8988T (cell line): ENCODE results near the gene URB2.
A peak's percentile ranks its signal among the peaks of the same experiment; 100 is the strongest.
"Not testable (repeated sequence)": the region's sequence is repeated elsewhere in the genome, so short reads cannot be mapped to it uniquely, and the experiment has no call there.

Experiments used
- DNase-seq: peaks from one replicate; pipeline ENCODE4 v3.0.0; 2011

URB2 gene

DNA sequence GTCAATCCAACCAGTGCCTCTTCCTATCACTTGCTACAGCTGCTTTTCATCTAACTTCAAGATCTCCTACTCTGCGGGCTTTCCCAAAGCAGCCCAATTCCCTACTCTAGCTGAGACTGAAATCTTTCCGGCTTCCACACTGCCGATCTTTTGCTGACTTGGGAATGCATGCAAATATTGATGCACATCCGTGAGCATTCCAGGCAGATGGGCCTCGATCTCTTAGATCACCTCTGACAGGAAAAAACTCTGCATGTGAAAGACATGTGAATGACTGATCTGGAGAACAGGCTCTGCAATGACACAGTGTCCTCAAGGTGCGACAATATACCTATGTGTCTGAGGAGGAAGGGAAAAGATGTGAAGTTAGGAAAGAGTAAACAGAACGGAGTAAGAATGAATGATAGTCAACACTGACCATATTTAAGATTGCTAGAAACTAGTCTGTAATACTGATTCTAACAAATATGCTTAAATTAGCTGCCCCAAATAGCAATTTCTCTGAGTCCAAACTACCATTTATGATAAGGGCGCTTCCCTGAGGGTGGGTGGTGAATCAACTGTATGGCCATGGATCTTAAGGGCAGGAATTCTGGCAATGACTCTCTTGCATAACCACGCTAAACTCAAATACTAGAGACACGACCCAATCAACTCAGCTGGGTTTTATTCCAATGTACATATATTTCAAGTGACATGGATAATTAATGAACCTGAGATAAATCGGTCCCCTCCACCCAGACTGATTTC, 8.5 kb upstream of the URB2 start:
- no peak for DNase-seq

DNA sequence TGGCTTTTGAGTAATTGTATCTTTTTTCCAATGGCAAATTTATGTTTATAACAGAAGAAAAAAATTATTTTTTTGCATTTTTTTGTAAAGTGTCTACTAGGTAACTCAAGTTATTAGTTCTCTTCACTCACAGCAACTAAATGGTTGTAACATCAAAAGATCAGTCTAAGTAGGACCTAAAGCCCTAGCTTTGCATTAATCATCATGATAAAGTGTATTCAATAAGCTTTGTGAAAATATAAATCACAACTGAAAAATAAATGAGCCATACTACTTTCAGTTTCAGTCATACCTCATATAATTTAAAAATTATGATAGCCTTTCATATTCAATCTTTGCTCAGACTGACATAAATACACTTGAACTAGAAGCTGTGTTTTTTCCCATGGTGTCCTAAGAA, 7.0 kb upstream of the URB2 start:
- no peak for DNase-seq

DNA sequence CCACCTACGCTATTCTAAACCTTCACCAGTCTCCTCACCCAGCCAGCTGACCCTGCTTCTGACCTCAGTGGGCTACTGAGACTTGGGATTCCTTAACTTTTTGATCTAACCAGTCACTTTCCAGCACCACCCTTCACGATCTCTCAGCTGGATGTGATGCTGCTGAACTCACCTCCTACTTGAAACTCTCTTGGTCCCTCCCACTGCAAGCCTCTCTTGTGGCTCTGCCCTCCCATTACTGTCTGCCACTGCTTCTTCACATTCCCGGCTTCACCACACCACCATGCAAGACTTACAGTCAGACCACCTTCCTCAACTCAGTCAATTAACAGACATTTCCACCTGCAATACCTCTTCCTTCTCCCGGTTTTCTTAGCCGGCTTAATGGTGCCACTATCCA, 6.4 kb upstream of the URB2 start:
- no peak for DNase-seq

DNA sequence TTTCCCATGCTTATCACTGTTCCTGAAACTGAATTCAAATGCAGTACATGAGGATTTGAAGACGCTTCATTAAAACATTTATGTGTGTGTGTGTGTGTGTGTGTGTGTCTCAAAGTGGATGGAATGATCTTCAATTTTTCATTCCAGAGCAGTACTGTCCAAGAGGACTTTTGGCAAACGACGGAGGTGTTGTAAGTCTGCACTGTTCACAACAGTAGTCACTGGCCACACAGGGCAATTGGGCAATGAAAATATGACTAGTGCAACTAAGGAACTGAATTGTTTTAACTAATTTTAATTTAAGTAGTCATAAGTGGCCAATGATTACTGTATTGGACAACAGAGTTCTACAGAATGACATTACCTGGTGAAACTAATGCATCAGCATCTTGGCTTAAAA, 5.2 kb upstream of the URB2 start:
- no peak for DNase-seq

DNA sequence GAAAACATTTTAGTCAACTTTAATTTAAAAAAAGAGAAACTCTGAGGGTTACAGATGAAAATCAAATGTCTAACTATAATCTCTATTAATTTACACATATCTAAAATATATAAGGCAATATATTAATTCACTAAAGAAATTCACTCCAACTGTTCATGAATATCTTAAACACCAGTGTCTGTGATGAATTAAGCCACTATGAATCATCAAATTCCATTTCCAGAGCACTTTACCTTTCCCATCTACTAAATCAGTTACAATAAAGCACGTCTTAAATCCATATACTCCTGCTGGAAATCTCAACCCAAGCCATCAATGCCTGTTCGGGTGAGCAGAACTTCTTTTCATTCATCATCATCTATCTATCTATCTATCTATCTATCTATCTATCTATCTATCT, 4.4 kb upstream of the URB2 start:
- DNase-seq = no peak

DNA sequence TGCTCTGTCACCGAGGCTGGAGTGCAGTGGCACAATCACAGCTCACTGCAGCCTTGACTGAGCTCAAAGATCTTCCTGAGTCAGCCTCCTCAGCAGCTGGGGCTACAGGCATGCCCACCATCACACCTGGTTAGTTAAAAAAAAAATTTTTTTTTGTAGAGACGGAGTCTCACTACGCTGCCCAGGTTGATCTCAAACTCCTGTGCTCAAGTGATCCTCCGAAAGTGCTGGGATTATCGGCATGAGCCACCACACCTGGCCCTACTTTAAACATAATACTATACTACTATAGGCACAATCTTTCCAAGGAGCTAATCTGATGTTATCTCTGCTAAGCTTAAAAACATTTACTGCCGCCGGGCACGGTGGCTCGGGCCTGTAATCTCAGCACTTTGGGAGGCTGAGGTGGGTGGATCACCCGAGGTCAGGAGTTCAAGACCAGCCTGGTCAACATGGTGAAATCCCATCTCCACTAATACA, 3.4 kb upstream of the URB2 start:
- not testable (repeated sequence) for DNase-seq

DNA sequence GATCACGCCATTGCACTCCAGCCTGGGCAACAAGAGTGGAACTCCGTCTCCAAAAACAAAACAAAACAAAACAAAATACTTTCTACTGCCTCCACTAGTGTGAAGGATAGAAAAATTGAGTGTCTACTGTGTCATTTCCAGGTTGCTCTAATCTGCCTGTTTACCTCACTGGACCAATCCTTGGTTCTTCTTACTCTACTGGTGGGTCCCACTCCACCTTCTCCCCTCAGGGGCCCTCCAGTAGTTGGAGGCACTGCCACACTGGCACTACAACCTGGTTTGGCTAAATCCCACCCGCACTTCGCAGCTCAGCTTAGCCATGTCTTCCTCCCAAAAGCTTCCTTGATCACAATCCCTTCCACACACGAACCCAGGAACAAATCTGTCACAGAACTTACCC, 2.8 kb upstream of the URB2 start:
- no peak for DNase-seq

DNA sequence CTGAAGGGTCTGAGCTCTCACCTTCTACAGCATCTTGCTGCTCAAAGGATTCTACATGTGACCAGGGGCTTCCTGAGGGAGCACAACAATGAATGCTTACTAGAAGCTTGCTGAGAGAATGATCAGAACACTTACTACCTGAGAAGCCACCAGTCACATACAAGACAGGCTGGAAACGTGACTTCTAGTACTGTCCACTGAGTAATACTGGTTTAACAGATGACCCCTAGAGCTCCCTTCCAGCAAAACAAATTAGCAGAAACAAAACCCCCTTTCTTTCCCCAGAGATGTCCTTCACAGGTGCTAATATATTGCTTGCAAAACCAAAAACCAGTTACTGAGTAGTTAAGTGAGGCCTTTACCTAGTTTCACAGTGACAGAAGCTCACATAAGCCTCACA, 2.2 kb upstream of the URB2 start:
- no peak for DNase-seq

DNA sequence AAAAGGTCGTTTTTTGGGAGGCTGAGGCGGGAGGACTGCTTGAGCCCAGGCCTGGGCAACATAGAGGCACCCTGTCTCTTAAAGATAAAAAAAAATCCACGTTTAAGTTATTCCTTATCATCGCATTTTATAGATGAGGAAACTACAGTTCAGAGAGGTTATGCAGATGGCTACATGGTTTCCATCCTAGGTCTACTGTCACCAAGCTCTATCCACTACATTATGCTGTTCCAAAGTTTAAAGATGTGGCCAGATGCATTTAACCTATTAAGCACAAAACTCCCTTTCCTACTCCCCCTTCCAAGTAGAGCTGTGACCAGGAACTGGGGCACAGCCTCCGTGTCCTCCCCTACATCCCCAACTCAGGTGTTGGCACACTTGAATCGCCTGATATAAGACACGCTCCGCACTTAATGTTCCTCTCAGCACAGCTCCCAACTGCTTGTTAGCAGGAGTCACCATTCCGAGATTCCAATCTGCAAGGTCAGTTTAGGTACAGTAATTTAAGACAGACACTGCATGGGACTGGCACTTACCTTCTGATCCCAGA, 1.5 kb upstream of the URB2 start:
- no peak for DNase-seq

DNA sequence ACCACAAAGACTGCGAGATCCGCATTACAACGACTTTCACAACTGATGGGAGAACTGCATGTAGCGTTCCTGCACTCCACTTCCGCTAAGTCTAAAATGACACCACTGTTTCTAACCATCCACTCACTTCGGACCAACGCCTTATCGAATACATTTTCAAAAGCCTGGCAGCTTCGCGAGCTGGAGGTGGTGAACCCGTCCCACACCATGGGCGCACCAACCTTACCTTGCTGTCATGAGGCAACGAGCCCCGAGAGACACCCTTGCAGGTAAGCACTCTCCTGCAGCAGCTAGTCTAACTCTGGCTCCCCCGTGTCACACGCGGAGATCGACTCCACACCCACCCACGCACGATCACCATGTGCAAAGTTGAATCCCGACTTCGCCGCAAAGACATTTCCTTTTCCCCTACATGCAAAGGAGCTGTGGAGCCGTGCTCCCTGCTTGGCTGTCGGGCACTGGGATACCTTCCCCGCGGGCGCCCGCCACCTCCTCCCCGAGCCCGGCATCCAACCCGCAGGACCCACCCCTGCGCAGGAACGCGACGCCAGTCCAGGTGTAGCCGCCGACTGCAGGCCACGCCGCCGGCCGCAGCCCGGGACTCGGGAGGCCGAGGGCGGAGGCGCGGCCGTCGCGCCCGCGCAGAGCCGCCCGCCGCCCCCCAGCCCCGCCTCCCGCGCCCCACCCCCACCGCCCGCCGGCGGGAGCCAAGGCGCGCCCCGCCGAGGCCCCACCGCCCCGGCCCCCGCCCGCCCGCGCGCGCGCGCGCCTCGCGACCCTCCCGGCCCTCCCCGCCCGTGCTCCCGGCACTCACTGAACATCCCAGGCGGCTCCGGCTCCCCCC, 754 bp upstream of the URB2 start:
- peak; percentile 78 for DNase-seq

DNA sequence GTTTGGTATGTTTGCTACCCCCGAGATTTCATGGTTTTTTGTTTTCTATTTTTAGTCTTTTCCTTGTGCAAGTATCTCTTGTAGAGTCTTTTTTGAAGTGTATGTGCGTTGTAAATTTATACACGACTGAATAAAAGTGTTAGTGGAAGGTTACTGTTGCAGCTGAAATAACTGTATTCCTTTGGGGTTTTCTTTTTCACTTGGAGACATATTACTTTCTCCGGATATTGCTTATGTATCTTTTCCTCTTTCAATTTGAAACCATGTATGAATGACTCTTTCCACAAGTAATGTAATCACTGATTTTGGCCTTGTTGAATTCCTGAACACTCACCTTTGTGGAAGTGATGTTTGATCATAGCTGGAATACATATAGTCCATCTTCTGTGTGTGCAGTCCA, 956 bp downstream of the URB2 start:
- DNase-seq = no peak

DNA sequence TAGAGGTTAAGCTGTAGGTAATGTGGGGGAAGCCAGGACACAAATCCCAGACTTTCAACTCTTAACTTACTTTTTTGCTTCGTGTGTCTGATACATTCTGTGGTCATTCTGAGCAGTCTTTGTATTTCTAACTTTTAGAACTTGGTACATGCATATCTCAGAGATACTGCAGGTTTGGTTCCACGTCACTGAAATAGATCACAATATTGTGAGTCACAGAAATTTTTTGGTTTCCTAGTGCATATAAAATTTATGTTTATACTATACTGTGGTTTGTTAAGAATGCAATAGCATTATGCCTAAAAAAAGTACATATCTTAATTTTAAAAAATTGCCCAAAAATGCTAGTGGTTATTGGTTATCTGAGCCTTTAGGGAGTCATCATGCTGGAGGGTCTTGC, 3.2 kb downstream of the URB2 start:
- no peak for DNase-seq

DNA sequence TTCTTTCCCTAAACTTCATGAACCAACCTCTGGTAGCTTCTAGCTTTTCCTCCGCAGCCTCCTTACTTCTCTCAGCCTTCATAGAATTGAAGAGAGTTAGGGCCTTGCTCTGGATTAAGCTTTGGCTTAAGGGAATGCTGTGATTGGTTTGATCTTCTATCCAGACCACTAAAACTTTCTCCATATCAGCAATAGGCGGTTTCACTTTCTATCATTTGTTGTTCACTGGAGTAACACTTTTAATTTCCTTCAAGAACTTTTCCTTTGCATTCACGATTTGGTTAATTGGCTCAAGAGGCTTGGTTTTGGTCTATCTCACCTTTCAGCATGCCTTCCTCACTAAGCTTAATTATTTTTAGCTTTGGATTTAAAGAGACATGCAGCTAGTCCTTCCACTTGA, 5.1 kb downstream of the URB2 start:
- no peak for DNase-seq

DNA sequence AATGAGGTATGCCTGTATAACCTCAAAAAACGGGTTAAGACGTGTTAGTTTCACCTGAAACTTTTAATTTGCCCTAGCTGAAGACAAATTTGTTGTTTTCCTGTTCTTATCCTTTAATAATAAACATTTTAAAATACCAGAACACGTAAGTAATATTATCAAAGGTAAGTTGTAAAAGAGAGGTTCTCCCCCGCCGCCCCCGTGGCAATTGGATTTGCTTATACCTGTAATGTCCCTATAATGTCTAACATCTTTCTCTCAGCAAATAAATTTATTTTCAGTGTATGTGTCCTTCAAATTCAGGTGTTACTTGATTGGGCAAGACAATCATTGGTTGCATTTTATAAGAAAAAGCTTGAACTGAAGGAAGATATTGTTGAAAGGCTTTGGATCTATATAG, 5.9 kb downstream of the URB2 start:
- no peak for DNase-seq

DNA sequence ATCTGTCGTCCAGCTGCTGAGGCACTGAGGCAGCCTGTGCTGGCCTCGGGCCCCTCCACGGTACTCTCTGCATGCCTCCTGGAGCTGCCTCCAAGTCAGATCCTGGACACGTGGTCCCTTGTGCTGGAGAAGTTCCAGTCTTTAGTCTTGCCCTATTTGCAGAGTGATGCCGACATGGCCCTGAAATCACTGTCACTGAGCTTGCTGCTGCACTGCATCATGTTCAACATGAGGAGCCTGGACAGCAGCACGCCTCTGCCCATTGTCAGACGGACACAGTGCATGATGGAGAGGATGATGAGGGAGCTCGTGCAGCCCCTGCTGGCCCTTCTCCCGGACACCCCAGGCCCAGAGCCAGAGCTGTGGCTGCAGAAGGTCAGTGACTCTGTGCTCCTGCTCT, 10.0 kb downstream of the URB2 start:
- DNase-seq = no peak

DNA sequence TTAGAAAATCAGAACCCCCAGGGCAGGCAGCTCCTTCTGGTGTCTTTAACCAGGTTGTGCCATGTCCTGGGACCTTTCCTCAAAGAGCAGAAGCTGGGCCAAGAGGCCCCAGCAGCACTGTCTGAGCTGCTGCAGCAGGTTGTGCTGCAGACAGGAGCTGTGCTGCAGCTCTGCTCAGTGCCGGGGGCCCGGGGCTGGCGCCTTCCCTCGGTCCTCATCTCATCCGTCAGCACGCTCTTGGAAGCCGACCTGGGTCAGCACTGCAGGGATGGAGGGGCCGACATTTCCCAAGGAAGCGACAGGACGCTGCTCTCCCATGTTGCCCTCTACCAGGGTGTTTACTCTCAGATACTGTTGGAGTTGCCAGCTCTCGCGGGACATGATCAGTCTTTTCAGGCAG, 11.7 kb downstream of the URB2 start:
- no peak for DNase-seq

DNA sequence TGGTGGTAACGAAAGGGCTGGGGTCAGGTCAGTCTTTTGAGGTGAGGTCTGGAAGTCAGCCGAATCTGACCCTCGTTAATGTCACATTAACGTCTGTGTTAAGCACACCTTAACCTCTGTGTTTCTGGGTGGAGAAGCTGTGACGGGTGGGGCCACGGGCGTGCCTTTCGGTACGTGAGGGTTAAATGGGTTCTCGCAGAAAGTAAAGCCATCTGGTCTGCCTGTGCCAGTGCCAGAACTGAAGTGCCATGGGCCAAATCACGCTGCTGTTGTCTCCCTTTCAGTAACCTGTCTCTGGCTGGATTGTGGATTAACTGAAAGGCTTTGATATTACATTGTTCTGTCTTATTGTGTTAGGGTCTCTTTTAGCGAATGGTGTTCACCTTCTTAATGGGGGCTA, 14.4 kb downstream of the URB2 start:
- DNase-seq = no peak

DNA sequence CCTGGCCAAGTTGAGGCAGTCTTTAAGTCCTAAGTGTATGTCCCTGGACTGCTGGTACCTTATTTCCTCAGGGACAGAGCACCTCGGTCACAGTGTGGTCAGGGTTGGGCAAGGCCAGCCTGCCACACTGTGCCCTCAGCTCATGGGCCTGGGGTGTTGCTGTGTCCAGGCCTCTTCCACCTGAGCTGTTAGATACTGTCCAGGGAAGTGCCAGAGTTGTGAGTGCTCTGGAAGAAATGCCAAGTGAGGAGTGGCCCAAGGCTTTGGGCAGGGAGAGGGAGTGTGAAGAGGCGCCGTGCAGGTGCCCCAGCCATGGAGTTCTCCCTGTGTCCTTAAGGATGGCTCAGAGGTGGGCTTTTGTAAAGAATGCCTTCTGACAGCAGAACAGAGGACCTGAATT, 15.3 kb downstream of the URB2 start:
- DNase-seq = no peak

DNA sequence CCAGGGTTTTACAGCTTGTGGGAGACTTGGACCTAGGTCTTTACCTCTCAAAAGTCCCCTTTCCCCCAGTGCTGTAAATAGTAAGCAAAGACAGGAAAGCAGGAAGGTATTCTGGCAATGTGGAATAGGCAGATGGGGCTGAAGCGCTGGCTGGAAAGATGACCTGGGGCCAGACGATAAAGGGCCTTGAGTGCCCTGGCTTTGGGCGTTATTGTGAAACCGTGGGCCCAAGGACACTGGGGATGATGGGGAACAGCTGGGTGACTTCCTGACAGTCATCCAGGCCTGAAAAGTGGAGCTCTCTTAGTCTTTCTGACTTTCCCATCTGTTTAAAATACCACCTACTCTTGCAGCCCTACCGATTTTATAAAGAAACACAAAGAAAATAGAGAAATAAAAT, 16.3 kb downstream of the URB2 start:
- DNase-seq = no peak

DNA sequence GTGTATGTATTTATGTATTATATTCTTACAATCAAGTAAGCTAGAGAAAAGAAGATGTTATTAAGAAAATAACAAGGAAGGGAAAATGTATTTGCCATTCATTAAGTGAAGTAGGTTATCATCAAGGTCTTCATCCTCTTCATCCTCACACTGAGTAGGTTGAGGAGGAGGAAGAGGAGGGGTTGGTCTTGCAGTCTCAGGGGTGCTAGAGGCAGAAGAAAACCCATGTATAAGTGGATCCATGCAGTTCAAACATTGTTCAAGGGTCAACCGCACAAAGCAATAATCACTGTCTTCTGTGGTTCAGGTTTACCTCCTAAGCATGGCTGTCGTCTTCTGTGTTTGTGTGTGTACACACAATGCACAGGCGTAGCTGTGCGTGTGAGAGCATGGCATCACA, 16.9 kb downstream of the URB2 start:
- DNase-seq = no peak

DNA sequence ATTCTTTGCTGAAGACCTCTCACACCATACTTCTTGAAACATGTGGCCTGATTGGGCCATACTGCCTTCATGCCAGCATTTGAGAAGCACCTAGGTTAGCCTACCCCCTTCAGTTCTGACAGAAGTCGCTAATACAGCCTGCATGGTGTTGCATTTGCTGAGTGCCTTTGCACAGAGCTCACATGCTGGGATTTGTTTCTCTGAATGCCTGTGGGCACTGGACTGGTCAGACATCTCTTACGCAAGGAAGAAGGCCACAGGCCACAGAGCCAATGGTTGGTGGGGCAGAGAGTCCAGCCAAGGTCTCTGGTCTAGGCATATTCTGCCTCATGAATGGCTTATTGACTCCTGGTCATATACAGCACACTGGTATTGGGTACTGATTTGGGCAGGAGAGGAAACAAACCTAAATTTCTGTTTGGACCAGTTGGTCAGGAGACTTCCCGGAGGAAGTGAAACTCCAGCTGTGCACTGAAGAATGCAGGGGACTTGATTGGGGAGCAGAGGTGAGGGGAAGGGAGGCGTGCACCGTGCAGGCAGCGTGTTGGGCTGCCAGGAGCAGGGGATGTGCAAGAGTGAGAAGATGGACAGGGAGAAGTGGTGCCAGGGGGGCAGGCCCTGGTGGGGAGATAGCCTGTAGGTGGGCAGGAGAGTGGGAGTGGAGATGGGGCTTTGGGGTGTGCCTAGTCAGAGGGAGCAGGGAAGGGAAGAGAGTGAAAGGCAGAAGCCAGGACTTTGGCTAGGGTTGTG, 18.1 kb downstream of the URB2 start:
- no peak for DNase-seq

DNA sequence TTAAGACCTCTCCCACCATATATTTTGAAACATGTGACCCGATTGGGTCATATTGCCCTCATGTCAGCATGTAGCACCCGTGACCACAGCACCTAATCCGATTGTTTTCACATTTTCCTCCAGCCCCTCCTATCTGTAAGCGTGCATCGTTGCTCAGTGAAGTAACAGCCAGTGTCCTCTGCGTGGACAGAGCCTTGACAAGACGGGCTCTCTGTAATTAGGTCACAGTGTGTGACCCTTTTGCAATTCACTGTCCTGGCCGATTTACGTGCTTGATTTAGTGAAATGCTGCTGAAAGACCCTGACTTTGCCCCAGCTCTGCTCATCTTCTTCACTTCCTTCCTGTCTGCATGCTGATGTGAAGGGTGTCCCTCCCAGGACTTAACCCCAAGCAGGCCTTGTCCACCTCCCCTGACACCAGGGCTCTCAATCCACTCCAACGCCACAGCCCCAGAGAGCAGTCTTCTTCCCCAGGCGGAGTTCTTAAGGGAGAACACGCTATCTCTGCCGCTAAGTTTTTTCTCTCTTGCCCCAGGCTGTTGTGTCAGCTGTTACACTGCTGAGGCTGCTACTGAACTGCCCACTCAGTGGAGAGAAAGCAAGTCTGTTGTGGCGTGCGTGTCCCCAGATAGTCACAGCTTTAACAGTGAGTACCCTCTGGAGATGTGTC, 19.4 kb downstream of the URB2 start:
- DNase-seq = no peak

DNA sequence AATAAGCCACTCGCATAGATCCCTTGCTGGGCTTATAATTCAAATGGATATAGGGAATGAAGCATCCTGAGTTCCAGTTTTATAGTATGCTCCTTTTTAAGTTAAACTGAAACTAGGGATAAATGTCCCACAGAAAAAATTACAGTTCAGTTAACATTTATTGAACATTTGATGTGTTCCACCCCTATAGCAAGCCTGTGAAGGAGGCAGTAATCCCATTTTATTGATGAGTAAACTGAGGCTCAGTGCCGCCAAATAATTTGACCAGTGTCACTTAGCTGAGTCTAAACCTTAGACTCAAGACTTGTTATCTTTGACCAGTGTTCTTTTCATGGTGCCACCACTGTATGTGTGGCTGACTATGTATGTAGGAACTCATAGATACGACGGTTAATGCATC, 22.4 kb downstream of the URB2 start:
- DNase-seq = no peak
